Upper lobe of left lung (tissue), 6 donors: ENCODE data around the gene SLC22A2. TPM values are rescaled to one million over a fixed set of nuclear protein-coding genes. Genes with fewer than 3 reads are reported as not detected.
A peak's percentile ranks its signal among the peaks of the same experiment; 100 is the strongest.
"Not testable (repeated sequence)": the region's sequence is repeated elsewhere in the genome, so short reads cannot be mapped to it uniquely, and the experiment has no call there.

Experiments used
- ATAC-seq, 2 donors: fragments of 200-7000 bp; cut with Tn5 transposase; one replicate each; pipeline ENCODE4 v1.9.1; 2022; ENCODE audit warnings: mild to moderate bottlenecking in 2 of 2, moderate library complexity in 2 of 2; ENCODE audit not compliant: low FRiP score in 2 of 2
- DNase-seq, 2 donors: peaks; one replicate each; pipeline ENCODE4 v3.0.0-alpha.2; 2019 to 2020
- H3K27ac ChIP-seq, 4 donors: fragments of 200-600 bp; sonication (generic); one replicate each; pipeline ENCODE4 v1.5.1; 2016 to 2019
- H3K27me3 ChIP-seq, 4 donors: fragments of 200-600 bp; sonication (generic); one replicate each; pipeline ENCODE4 v1.5.1; 2017 to 2019
- H3K36me3 ChIP-seq, 4 donors: fragments of 200-600 bp; sonication (generic); one replicate each; pipeline ENCODE4 v1.5.1; 2016 to 2019
- H3K4me1 ChIP-seq, 4 donors: fragments of 200-600 bp; sonication (generic); one replicate each; pipeline ENCODE4 v1.5.1; 2018 to 2019
- H3K4me3 ChIP-seq, 4 donors: fragments of 200-600 bp; sonication (generic); one replicate each; pipeline ENCODE4 v1.5.1; 2017 to 2019; ENCODE audit warnings: mild to moderate bottlenecking in 2 of 4, moderate library complexity in 1 of 4
- H3K9me3 ChIP-seq, 4 donors: fragments of 200-600 bp; sonication (generic); one replicate each; pipeline ENCODE4 v1.5.1; 2018 to 2019
- CTCF ChIP-seq, 6 experiments: fragments of 450-650 bp in 4 of 6; fragments of 200-600 bp in 2 of 6; sonication (generic) in 2 of 6; IDR thresholded peaks; one replicate each; pipeline ENCODE4 v1.5.1; 2016 to 2019; ENCODE audit warnings: antibody characterized with exemption in 6 of 6
- EP300 ChIP-seq, 4 donors: sonication (generic); formaldehyde crosslinking; IDR thresholded peaks; one replicate each; pipeline ENCODE4 v1.5.1; 2017; ENCODE audit warnings: antibody characterized with exemption in 4 of 4, control low read depth in 2 of 4
- POLR2A ChIP-seq, 4 donors: fragments of 450-650 bp; IDR thresholded peaks; one replicate each; pipeline ENCODE4 v1.5.1; 2016 to 2017; ENCODE audit warnings: antibody characterized with exemption in 4 of 4, mild to moderate bottlenecking in 2 of 4
- POLR2AphosphoS5 ChIP-seq, 2 donors: sonication (generic); formaldehyde crosslinking; IDR thresholded peaks; one replicate each; pipeline ENCODE4 v1.5.1; 2017; ENCODE audit warnings: antibody characterized with exemption in 2 of 2
- WGBS, 2 donors: methylation state at CpG; one replicate each; pipeline ENCODE4 v1.1.5; 2017 to 2018; 5-methylcytosine and 5-hydroxymethylcytosine counted together
- total RNA-seq, 6 donors: library from RNA; depleted of rRNA in 4 of 6; stranded (reverse); fragments of >200 nt in 4 of 6; gene quantifications; one replicate each; pipeline versions ENCODE4 v1.1.0 to v1.2.1, GENCODE V29; 2016 to 2021
- donor health status: DM: no; HTN: no; CAD: no; lungs with moderate emphysema.
- donor health status: DM: no; HTN: yes; CAD: no; lungs with severe emphysema.

Gene SLC22A2
- total RNA-seq, 6 donors from 2014 or later: not detected

GRCh38 chr6:160240691-160241084, 17.9 kb downstream of the SLC22A2 start:
- no peak for ATAC-seq
- no peaks in the 10 kb centered on the region for H3K27me3 ChIP-seq
- TF ChIP-seq POLR2AphosphoS5 (IDR thresholded peaks at IDR 0.05) (no peak), POLR2A (IDR thresholded peaks at IDR 0.05) (no peak), EP300 (IDR thresholded peaks at IDR 0.05) (no peak), CTCF (IDR thresholded peaks at IDR 0.05) (no peak)
- H3K4me1 ChIP-seq: no peaks in the 10 kb centered on the region
- 83 to 85% methylated on average over 1 of the region's 1 CpG for WGBS, 2 donors
- no peak overlapping the region for H3K27ac ChIP-seq
- DNase-seq: no peak
- no peak overlapping the region for H3K4me3 ChIP-seq
- H3K9me3 ChIP-seq: peaks cover 0 to 4% (median 2%) of the 10 kb centered on the region in 4 donors
- no peaks in the 10 kb centered on the region for H3K36me3 ChIP-seq

GRCh38 chr6:160239929-160240690, 18.5 kb downstream of the SLC22A2 start:
- 74 to 83% methylated on average over 4 of the region's 4 CpGs for WGBS, 2 donors
- Histone ChIP-seq H3K27me3 (no peaks in the 10 kb centered on the region), H3K36me3 (no peaks in the 10 kb centered on the region), H3K4me3 (no peak overlapping the region), H3K9me3 (peaks cover 0 to 4% (median 2%) of the 10 kb centered on the region in 4 donors), H3K4me1 (no peaks in the 10 kb centered on the region), H3K27ac (no peak overlapping the region)
- DNase-seq (no peak), ATAC-seq (no peak)
- no peak for TF ChIP-seq CTCF (IDR thresholded peaks at IDR 0.05)

DNA sequence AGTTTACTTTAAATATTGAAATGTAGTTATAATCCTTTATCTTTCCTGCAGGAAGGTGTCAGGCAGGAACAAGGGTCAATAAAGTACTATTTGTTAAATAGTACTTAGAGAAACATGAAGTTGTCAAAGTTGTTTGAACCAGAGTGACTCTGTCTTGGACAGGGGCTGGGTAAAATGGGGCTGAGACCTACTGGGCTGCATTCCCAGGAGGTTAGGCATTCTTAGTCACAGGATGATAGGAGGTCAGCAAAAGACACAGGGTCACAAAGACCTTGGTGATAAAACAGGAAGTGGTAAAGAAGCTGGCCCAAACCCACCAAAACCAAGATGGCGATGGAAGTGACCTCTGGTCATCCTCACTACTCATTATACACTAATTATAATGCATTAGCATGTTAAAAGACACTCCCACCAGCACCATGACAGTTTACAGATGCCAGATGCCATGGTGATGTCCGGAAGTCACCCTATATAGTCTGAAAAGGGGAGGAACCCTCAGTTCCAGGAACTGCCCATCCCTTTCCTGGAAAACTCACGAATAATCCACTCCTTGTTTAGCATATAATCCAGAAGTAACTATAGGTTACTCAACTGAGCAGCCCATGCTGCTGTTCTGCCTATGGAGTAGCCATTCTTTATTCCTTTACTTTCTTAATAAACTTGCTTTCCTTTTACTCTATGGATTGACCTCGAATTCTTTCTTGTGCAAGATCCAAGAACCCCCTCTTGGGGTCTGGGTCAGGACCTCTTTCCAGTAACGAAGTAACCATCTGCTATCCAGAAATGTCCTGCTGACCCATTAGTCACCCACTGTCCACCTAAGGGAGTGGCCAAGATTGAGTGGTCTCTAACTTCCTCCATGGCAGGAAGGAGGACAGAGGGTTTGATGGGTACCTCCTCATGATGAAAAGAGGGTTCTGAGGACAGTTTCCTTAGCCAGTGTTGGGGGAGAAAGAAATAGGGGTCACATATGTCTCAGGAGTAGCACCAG, 19.6 kb downstream of the SLC22A2 start:
- WGBS, 2 donors: 73 to 80% methylated on average over 5 of the region's 5 CpGs
- ATAC-seq (no peak), DNase-seq (no peak)
- Histone ChIP-seq H3K36me3 (no peaks in the 10 kb centered on the region), H3K4me1 (no peaks in the 10 kb centered on the region), H3K9me3 (peaks cover 0 to 4% (median 2%) of the 10 kb centered on the region in 4 donors), H3K4me3 (no peak overlapping the region), H3K27ac (no peak overlapping the region), H3K27me3 (no peaks in the 10 kb centered on the region)
- TF ChIP-seq POLR2AphosphoS5 (IDR thresholded peaks at IDR 0.05) (no peak), EP300 (IDR thresholded peaks at IDR 0.05) (no peak)

DNA sequence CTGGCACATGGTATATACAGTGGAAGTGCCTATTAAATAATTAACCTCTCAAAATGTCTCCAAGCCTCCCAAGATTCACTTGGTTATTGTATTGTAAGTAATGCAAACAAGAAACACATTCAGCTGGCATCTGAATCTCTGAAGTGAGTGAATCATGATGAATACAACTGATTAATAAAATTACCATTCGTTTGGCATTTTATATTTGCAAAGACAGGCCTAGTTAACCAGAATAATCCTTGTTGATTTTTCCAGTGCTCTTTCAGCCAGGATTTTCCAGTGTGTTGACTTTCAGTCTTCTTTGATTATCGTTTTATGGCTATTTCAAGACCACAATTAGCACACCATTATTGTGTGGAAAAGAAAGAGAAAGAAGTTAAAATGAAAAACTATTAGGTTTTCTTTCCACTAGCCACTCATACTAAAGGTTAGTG, 20.3 kb downstream of the SLC22A2 start:
- TF ChIP-seq EP300 (IDR thresholded peaks at IDR 0.05) (no peak), POLR2AphosphoS5 (IDR thresholded peaks at IDR 0.05) (no peak), POLR2A (IDR thresholded peaks at IDR 0.05) (no peak), CTCF (IDR thresholded peaks at IDR 0.05) (no peak)
- ATAC-seq: no peak

GRCh38 chr6:160237597-160238275, 20.9 kb downstream of the SLC22A2 start:
- not testable (repeated sequence) for H3K4me1 ChIP-seq, H3K36me3 ChIP-seq, H3K27me3 ChIP-seq, DNase-seq, H3K9me3 ChIP-seq, H3K27ac ChIP-seq, H3K4me3 ChIP-seq
- 46 to 66% methylated on average over 2 of the region's 2 CpGs for WGBS, 2 donors
- ATAC-seq: peak in 1 of 2 donors; percentile 41

More for the DNA sequence above, 20.3 kb downstream of the SLC22A2 start:
- Histone ChIP-seq H3K4me1 (no peaks in the 10 kb centered on the region), H3K36me3 (no peaks in the 10 kb centered on the region), H3K27me3 (no peaks in the 10 kb centered on the region), H3K4me3 (no peak overlapping the region), H3K27ac (no peak overlapping the region), H3K9me3 (peaks cover 0 to 4% (median 2%) of the 10 kb centered on the region in 4 donors)
- no peak for DNase-seq
- 41 to 49% methylated on average over 2 of the region's 2 CpGs for WGBS, 2 donors

DNA sequence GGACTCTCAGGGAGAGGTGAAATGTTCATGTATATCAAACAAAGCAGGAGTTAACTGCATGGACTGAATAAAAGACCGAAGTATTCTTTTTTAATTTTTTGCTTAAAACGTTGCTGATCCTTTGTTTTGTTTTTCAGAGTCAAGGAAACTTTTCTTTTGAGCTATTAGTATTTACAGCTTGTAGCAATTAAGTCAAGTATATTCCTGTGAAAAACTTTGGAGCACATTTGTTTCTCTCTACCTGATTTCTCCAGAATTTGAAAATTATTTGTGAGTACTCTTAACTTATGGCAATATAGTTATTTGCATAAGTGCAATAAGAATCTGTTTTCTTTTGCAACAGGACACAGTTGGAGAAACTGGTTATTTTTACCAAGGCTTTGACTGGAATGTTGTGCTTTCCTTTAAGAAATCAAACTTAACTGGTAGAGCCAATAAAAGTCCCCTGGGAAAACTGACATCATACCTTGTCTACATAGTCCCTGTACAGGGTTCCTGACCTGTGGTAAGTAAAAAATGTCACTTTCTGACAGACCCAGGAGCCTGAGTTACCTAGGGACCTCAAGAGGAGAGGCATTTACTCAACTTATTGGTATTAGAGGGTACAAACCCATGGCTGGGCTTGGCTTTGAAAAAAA, 22.3 kb downstream of the SLC22A2 start:
- not testable (repeated sequence) for H3K4me3 ChIP-seq, H3K36me3 ChIP-seq, DNase-seq, ATAC-seq, H3K27me3 ChIP-seq, H3K4me1 ChIP-seq, H3K27ac ChIP-seq, H3K9me3 ChIP-seq
- 70 to 78% methylated on average over 2 of the region's 2 CpGs for WGBS, 2 donors

- H3K36me3 ChIP-seq, H3K4me3 ChIP-seq, H3K27ac ChIP-seq, DNase-seq, H3K9me3 ChIP-seq, ATAC-seq, H3K4me1 ChIP-seq, H3K27me3 ChIP-seq: not testable (repeated sequence)
- 79 to 84% methylated on average over 12 of the region's 12 CpGs for WGBS, 2 donors
Observed at GRCh38 chr6:160233950-160234640, 24.5 kb downstream of the SLC22A2 start.
